GM18519 (cell line): ENCODE data around the gene RAB11FIP2.

Experiments
- ATAC-seq: cut with Tn5 transposase; IDR thresholded peaks from one replicate; pipeline ENCODE4 v1.9.1; 2021; ENCODE audit warnings: mild to moderate bottlenecking, moderate library complexity; ENCODE audit not compliant: unreplicated experiment, low FRiP score

The RAB11FIP2 gene

DNA sequence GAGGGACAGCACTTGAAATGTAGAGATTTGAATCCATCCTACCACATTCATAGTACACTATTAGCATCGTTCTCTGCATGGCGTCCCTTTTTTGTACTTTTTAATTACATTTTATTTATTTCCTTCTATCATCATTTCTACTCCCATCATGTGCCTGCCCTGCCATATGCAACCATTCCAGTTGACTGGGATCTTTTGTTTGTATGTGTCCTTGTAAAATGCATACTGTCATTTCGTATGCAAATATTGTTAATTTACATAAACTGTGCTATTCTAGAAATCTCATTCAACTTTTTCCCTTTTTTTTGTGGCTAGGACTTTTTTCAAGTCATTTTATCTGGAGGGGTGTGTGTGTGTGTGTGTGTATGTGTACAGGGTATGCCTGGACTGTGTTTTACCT, 57.9 kb downstream of the RAB11FIP2 start:
- no peak for ATAC-seq

DNA sequence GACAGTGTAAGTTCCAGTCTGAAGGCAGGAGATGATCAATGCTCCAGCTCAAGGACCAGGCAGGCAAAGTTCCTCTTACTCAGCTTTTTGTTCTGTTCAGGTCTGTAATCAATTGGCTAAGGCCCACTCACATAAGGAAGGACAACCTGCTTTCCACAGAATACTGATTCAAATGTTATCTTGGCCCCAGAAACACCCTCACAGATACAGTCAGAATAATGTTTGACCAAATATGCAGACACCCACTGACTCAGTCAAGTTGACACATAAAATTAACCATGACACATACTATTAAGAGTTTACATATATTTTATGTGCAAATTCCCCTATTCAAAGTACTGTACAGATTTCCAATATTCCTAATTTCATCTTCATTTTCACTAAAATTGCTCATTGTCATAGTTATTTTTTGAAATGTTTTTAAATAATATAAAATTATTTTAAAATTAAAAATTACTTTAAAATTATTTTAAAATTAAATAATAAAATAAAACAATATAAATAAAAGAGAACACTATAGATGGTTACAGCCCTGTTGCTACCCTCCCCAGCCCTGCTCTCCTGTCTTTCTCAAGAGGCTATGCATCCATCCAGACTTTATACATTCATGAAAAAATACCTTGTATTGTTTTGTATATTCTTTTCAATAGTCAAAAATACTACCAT, 59.4 kb downstream of the RAB11FIP2 start:
- ATAC-seq, result no peak

DNA sequence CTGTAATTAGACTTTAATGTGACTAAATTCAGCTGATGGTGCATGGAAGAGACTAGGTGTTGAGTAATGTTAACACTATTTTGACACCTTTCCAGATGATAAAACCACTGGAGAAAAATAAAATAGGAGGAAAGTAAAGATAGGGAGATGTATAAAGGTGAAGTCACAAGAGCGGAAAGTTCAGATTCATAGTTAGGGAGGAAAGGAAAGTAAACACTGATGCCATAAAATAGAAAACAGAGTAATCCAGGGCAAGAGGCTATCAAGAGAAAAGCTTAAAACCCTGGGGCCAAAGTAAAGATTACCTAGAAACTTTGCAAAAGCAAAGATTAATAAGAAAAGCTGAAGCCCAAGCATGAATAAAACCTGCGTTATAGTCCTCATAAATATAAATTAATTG, 62.8 kb downstream of the RAB11FIP2 start:
- no peak for ATAC-seq

DNA sequence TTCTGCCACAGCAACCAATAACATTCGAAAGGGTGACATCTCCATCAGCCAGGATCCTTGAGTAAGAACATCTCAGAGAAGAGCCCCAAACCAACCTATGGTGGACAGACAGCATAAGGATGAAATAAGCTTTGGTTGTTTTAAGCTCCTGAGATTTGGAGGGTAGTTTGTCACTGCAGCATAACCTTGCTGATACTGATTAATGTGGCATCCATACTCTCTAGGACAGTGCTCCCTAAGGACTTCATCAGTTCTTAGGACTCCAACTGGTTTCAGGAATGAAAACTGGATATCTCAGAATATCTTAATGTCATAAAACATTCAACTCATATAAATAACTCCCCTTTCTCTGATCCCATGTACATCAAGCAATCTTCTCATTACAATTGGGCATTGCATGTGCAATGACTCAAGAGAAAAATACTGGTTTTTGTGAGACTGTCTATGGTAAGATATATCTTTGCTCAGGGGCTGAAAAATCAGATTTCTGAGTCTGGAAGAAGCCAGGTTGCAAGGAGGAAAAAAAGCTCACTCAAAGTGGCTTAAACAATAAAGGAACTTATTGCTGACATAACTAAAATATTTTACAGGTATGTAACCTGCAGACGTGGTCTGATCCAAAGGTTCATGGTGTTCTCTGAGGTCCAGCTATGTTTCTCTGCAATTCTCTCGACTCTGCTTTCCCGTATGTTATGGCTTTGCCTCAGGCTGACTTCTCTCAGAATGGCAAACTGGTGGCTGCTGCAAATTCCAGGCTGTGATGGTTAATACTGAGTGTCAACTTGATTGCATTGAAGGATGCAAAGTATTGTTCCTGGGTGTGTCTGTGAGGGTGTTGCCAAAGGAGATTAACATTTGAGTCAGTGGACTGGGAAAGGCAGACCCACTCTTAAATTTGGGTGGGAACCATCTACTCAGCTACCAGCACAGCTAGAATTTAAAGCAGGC, 65.7 kb downstream of the RAB11FIP2 start:
- no peak for ATAC-seq

DNA sequence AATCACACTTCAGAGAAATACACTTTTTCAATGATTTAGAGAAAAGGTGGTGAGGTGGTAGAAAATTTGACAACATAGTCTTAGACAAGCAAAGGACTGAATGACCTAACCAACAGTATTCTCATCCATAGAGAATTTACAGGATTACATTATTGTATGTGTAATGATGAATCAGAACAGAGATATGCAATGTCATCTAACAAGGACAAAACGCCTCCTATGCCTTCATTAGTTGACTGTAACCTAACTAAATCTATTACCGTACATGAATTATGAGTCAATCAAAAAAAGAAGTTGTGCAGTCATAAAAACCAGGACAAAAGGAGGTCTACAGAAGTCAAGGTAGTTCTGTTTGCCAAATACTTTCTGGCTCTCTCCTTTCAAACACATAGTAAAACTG, 66.5 kb downstream of the RAB11FIP2 start:
- ATAC-seq, result no peak

DNA sequence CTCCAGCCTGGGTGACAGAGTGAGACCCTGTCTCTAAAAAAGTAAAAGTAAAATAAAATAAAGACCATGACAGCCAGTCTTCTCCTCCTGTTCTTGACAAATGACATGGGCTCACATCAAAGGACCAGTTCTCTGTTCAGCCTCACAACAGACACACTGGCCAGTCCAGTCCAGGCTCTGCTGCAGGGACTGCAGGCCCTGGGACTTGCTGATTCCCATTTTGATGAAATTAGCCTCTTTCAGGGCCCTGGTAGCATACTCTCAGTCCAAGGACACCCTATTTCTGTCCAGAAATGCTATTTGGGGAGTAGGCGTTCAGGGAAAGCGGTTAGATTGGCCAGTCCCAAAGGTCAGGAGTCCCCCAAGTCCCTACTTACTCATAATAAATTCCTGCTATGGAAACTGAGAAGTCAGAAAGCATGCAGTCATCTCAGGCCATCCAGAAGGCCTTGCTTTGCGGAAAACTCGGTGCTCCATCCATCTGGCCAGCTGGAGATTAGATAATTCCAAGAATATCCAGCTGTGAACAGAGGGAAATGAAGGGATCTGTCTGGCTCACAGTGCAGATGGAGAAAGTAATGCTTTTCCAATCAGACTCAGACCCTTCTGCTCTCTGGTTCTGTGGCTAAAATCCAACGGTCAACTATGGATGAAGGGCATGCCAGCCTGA, 74.4 kb downstream of the RAB11FIP2 start:
- no peak for ATAC-seq

DNA sequence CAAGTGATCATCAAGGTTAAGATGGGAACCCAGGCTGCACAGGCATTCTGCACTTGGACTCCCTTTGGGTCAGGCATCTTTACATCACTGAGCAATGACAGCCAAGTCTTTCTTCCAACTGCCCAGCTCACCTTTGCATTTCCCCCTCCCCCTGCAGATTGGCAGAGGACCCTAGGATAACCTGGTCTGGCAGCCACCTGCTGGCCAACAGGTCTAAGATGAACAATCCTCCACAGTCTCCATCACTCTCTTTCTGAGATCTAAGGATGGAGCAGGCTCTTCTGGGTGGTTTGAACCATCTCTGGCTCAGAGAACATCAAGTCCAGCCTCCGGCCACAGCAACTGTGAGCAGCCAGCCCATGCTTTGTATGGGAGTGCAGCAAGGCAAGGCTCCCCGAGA, 75.8 kb downstream of the RAB11FIP2 start:
- ATAC-seq, result no peak

DNA sequence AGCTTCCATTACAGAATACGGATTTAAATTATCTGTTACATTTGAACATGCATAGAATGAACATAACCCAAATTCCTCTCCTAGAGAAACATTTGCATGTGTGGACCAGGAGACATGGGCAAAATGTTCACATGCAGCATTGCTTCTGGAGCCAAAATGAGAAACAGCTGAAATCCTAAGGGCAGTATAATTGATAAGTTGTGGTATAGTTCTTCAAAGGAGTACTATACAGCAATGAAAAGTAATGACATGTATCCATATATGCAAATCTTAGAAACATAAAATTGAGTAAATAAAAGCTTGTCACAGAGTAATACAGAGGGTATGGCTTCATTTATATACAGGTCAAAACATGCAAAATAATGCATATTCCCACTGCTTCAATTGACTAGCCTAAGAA, 77.1 kb downstream of the RAB11FIP2 start:
- no peak for ATAC-seq

DNA sequence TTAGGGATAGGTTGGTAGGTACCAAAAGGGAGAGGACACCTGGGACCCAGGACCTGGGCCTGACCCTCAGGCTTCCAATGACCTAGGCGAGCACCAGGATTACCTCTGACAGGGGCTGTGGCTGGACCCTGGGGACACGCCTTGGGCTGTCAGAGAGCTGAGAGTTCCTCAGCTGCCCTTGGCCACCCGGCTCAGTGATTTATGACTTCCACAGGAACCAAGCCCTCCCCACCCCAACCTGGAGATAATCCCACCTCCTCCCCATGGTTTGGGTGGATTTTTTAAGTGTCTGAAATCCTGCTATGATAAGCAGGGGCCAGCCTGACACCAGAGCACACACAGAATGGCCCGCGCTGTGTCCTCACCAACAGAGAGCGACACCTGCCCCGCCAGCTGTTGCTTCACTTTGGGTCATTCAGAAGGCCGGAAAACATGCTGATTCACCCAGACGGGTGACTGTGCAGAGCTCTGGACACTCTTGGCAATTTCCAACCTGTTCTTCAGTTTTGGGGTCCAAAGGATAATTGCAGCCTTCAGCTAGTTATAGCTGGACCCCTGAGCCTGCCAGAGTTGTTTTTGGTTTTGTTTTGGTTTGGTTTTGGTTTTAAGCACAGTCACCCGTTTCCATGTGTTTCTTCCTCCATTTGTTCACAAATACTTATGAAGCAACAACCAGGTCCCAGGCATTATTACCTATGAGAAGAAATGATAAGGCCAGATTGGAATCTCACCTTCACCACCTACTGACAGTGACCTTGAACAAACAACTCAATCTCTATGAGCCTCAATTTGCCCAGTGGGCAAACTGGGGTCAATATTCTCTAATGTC, 78.2 kb downstream of the RAB11FIP2 start:
- ATAC-seq, result no peak

DNA sequence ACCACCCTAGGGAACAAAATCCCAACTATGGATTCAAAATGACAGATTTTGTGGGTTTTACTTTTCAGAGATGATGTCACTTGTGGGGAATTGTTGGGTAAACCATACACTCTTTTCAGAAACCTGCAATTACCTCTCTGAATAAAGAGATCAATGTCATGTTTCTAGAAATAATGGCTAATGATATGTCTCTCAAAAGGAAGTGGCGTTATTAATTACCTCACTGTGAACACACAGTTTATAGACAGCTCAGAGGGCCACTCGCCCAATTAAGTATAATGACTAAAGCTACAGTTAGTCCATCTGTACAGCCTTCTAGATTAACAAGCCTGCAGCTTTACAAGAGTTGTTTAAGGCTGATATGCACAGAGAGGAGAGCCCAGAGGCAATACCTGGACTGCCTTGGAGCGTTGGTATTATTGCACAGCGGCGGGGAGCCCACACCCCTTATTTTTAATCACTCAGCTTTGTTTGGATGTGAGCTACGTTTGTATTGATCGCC, 79.5 kb downstream of the RAB11FIP2 start:
- ATAC-seq, result no peak

DNA sequence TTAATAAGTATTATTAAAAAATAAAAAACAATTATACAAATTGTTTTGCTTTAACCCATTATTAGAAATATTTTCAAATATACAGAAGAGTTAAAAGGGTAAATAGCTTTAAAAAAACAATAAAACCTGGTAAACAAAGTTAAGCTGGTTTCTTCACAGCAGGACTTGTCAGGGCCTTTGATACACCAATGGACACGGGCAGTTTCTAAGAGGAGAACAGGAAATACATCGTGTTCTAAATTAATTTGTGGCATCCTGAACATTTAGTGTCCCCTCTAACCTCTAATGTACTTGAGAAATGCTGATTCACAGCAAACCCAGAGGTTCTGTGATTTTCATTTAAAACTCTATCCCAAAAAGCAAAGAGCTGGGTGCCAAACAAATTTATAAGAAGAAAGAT, 80.8 kb downstream of the RAB11FIP2 start:
- no peak for ATAC-seq

DNA sequence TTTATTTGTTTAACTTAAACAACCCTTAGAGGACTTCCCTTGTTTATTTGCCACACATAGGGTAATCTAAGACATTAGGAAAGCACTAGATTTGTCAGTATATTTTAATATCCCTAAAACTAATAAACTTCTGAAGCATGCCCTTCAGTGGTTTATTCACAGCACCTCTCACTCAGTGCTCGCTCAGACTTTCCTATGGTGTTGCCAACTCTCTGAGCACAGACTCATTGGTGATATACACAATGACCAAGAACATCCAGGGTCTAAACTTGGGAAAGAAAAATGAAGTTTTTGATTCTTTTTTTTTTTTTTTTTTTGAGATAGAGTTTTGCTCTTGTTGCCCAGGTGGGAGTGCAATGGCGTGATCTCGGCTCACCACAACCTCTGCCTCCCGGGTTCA, 82.2 kb downstream of the RAB11FIP2 start:
- no peak for ATAC-seq

DNA sequence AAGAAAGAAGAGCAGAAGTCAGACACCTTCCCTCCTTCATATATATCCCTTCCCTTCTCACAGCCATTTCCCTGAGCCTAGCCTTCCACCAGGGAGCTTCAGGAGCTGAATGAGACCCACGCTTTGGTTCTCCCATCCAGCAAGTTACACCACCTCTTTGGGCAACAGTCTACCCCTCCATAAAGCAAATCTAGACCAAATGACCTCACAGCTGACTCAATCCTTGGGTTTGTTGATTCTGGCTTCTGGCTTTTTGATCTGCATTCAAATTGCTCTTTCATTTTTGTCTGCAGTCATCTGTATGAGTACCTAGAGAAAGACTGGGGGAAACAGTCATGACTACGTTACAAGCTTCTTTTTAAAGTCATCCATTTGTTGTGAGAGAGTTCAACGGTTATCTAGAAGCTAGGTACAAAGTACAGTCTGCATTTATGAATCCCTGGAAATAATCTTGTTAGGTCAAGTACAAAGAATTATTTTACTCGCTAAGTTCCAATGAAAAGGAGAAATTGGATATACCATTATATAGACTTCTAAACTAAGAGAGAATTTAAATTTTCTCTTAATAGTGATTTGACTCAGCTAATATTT, 86.3 kb downstream of the RAB11FIP2 start:
- ATAC-seq, result no peak

DNA sequence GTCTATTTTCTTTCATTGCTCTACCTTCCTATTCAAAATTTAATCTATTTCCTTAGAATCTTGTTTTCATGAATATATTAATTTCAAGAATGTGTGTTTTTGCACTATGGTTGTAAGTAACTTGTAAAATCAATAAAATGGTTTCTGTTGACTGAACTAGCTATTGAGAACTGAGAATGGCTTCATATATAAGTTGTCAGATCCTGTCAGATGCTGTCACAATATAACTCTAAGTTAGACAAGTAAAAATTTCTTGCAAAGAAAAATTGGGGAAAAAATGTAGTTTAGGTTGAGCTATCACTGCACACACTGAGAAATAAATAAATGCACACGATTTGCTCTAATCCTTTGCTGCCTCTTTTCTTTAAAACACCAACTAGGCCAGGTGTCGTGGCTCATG, 89.8 kb downstream of the RAB11FIP2 start:
- ATAC-seq, result no peak

DNA sequence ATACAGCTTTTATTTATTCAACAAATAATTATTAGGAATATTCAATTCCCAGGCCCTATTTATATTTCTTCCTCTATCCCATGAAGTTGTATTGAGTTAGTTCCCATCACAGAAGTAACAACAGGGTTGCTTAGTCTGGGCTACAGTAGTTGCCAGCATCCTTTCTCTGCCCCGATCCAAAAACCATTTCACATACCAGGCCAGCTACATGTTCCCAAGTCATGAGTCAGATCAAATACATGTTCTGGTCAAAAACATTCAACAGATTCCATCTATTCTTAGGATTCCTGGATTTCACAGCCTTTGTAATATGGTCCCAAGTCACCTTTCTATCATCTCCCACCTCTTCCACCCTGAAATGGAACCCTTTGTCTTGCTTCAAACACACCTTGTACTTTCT, 91.6 kb downstream of the RAB11FIP2 start:
- ATAC-seq, result no peak
